ENCODE results near the gene ASPN. TPM values are rescaled to one million over a fixed set of nuclear protein-coding genes. Genes with fewer than 3 reads are reported as not detected.

ASPN gene
- total RNA-seq, 2 donors from 2014 or later: 22.5 to 34.5 TPM

DNA sequence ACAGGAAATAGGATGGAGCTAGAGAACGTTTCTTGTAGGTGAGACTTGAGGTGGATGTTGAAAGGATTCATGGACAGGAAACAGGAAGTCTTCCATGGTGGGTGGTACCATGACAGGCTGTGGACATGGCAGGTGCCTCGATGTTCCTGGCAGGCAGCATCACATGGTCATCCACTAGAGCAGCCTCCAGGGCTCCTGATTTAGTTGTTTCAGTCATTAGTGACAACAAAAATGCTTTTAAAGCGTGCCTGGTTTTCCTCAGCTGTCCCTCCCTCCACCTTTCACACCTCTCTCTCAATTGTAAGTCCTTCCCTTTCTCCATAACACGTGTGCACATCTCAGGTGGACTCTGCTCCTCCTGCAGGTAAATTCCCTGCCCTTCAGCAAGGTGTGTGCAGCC is 25.2 kb upstream of the ASPN start:
- intact Hi-C loops (cut with DNase I): loop anchor here in 1 of 2 donors (10.0 kb wide), 1 partner anchor 107 kb away; no protein-coding TSS in a partner anchor
- DNase-seq (ENCODE audit: low spot score): no peak

DNA sequence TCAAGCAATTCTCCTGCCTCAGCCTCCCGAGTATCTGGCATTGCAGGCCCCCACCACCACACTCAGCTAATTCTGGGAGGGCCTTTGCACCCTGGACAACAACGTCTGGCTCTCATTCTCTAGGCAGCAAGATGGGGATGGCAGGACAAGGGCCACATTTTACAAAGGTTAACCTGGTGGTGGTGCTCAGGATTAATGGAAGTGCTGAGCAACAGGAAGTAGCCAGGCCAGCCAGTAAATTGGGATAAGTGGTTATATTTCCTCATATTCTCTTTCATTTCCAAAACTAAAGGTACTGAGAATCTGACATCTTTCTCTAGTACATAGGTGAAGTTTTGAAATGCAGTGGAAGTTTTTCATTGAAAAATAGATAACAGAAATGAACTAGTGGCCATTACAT is 24.7 kb upstream of the ASPN start:
- intact Hi-C loops (cut with DNase I): loop anchor here in 1 of 2 donors (10.0 kb wide), 1 partner anchor 108 kb away; no protein-coding TSS in a partner anchor
- no peak for DNase-seq (ENCODE audit: low spot score)

DNA sequence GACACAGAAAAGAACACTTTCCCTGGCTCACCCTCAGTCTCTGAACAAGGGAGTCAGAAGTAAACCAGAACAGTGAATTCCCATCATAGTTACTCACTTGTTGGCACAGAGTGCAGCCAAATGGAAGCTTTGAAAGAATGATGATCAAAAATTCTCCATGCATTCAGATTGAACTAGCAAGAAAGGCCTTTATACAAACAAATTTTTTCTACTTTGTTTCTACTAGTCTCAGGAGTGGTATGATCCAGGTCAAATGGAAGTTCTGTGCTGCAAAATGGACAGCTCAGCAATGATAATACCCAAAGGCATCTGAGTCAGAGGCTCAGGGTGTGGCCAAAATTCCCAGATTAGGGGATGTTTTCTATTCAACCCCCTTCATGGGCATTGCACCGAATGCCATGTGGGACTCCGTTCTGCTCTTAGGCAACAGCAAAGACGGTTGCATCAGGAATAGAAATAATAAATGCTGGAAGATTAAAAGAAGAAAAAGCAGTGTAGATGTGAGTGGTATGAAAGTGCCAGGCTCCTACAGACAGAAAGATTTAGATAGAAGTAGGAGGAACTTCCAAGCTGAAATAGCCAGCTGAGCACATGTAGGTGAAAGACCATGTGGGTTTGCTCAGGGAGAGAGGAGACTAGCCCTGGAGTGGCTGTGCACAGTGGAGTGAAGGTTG is 24.0 kb upstream of the ASPN start:
- no peak for DNase-seq (ENCODE audit: low spot score)
- intact Hi-C loops (cut with DNase I): loop anchor here in 1 of 2 donors (10.0 kb wide), 1 partner anchor 108 kb away; no protein-coding TSS in a partner anchor

- intact Hi-C loops (cut with DNase I): loop anchor here in 1 of 2 donors (10.0 kb wide), 1 partner anchor 110 kb away; no protein-coding TSS in a partner anchor
- DNase-seq (ENCODE audit: low spot score): no peak
Observed at GRCh38 chr9:92504881-92505280, 22.6 kb upstream of the ASPN start.

DNA sequence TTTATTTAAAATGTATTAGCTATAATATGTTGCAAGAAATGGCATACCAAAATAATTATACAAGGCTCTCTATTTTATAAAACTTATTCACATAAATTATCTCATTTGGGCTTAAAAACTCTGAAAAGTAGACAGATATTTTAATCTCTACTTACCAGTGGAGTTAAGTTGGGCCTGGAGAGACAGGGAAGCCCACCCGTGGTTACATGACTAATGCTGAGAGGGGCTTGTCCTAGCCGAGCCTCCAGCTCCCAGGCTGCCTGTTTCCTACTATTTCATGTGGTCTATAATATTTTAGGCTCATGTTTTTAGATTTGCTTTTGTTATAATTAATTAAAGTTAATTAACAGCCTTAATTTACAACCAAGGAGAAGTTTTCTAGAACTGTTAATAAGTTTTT is 20.9 kb upstream of the ASPN start:
- DNase-seq (ENCODE audit: low spot score): no peak
- intact Hi-C loops (cut with DNase I): loop anchor here in 1 of 2 donors (10.0 kb wide), 1 partner anchor 112 kb away; no protein-coding TSS in a partner anchor

GRCh38 chr9:92501671-92502393 is 19.5 kb upstream of the ASPN start:
- intact Hi-C loops (cut with DNase I): loop anchor here in 1 of 2 donors (10.0 kb wide), 1 partner anchor 113 kb away; no protein-coding TSS in a partner anchor

DNA sequence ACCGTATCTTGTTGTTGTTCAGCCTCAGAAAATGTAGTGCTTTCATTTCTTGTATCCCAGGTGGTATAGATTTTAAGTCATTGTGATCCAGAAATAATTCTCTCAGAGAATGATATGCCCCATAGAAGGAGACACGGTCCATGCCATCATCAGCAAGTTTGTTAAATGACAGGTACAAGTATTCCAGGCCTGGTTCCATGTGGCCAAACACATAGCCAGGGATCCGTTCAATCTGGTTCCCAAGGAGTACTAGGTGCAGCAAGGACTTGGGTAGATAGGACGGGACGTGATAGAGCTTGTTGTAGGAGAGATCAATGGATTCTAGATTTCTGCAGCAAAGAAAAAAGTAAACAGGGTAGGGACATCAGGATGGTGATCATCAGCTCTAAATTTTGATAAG is 18.4 kb upstream of the ASPN start:
- intact Hi-C loops (cut with DNase I): loop anchor here in 1 of 2 donors (10.0 kb wide), 1 partner anchor 114 kb away; no protein-coding TSS in a partner anchor
- DNase-seq (ENCODE audit: low spot score): no peak

More at GRCh38 chr9:92501671-92502393, 19.5 kb upstream of the ASPN start:
- no peak for DNase-seq (ENCODE audit: low spot score)

DNA sequence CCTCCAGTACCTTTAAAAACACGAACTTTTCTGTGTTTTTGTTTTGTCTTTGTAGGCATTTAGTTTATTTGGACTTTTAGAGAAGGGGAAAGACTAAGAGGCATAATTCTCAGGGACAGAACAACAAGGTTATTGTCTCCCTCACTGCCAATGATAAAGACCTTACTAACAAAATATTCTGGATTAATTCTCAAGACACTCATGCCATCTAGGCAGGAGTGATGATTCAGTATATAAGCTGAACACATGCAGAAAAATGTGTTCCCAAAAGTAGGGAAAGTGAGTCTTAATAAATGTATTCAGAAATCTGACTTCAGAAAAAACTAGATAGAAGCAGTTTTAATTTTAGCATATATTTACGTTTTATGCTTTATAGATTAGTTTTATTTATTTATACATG is 17.4 kb upstream of the ASPN start:
- intact Hi-C loops (cut with DNase I): loop anchor here in 1 of 2 donors (10.0 kb wide), 1 partner anchor 115 kb away; no protein-coding TSS in a partner anchor
- DNase-seq (ENCODE audit: low spot score): no peak

GRCh38 chr9:92496396-92497176 is 14.3 kb upstream of the ASPN start:
- intact Hi-C loops (cut with DNase I): no loop called here

GRCh38 chr9:92494856-92495255 is 12.6 kb upstream of the ASPN start:
- intact Hi-C loops (cut with DNase I): no loop called here
- no peak for DNase-seq (ENCODE audit: low spot score)

More at GRCh38 chr9:92496396-92497176, 14.3 kb upstream of the ASPN start:
- DNase-seq (ENCODE audit: low spot score): no peak

DNA sequence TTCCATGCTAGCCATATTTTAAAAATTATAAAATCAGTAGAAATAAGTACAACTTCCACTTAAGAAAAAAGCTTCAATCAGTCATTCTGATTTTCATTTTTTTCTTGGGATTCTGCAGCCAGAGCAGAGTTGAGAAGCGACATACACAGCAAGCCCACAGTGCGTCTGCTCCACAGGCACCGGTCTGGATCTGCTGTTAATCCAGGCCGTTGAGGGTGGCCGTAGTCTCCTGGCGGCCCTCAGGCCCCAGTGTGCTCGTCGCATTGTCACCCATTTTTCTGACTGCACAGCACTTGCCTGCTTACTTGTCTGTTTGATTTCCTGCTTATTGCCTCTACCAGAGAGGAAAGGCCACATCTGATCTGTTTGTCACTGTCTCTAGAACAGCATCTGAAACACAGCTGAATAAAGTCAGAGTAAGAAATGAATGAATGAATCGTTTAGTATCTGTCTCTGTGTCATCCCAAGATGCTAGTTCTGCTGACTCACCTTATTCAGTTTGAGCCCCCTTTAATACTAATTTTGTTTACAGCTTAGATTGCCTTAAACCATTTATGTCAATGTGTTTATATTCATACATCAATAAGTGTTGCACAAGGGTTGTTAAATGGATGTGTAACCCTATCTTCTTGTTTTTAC is 11.6 kb upstream of the ASPN start:
- intact Hi-C loops (cut with DNase I): no loop called here
- no peak for DNase-seq (ENCODE audit: low spot score)

GRCh38 chr9:92492781-92493401 is 10.6 kb upstream of the ASPN start:
- DNase-seq (ENCODE audit: low spot score): no peak
- intact Hi-C loops (cut with DNase I): no loop called here

GRCh38 chr9:92488681-92489550 is 6.6 kb upstream of the ASPN start:
- intact Hi-C loops (cut with DNase I): no loop called here
- no peak for DNase-seq (ENCODE audit: low spot score)

- intact Hi-C loops (cut with DNase I): no loop called here
- DNase-seq (ENCODE audit: low spot score): no peak
Observed at GRCh38 chr9:92486371-92486770, 4.1 kb upstream of the ASPN start.

- no peak for DNase-seq (ENCODE audit: low spot score)
- intact Hi-C loops (cut with DNase I): no loop called here
Observed at GRCh38 chr9:92484563-92484962, 2.3 kb upstream of the ASPN start.

DNA sequence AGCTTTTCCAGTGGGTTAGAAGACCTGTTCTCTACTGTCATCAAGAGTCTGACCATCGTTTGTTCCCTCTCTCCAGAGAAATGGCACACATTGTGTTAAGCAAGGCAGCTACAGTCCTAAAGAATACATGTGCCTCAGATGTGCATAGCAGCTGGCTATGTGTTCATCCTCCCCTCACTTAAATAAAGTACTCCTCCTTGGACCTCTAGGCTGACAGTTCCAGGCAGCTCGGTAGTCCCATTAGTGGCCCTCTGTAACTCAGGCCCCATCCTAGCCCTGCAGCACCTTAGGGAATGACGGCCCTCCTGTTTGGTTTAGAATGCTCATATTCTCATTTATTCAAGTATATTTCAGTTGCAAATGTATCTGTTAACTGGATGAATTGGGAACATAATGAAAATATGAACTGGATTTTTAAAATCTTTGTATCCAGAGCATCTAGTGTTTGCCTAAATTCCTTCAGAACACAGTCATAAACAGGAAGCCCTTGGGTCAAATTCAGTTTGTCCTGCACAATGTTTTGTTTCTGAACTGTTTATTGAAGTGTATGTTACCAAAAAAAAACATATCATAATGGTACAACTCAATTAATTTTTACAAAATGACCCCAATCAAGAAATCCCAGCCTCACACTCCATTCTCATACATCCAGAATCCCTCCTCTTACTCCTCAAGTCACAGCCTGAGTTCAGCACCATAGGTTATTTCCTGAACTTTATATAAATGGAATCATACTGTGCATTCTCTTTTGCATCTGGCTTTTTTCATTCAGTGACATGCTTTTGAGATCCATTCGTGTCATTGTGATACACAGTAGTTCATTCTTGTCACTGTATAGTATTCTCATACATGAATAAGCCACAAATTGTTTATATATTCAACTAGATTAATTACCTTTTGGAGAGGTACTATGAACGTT is 1.6 kb upstream of the ASPN start:
- intact Hi-C loops (cut with DNase I): no loop called here
- no peak for DNase-seq (ENCODE audit: low spot score)

- no peak for DNase-seq (ENCODE audit: low spot score)
- intact Hi-C loops (cut with DNase I): no loop called here
Observed at GRCh38 chr9:92482805-92483204, 499 bp upstream of the ASPN start.

Measured in posterior vena cava (tissue), 2 donors.